ENCODE results near the gene XCR1. TPM values are rescaled to one million over a fixed set of nuclear protein-coding genes. Genes with fewer than 3 reads are reported as not detected.

XCR1 gene
- total and polyA plus RNA-seq, 2 experiments from 2014 or later = not detected

DNA sequence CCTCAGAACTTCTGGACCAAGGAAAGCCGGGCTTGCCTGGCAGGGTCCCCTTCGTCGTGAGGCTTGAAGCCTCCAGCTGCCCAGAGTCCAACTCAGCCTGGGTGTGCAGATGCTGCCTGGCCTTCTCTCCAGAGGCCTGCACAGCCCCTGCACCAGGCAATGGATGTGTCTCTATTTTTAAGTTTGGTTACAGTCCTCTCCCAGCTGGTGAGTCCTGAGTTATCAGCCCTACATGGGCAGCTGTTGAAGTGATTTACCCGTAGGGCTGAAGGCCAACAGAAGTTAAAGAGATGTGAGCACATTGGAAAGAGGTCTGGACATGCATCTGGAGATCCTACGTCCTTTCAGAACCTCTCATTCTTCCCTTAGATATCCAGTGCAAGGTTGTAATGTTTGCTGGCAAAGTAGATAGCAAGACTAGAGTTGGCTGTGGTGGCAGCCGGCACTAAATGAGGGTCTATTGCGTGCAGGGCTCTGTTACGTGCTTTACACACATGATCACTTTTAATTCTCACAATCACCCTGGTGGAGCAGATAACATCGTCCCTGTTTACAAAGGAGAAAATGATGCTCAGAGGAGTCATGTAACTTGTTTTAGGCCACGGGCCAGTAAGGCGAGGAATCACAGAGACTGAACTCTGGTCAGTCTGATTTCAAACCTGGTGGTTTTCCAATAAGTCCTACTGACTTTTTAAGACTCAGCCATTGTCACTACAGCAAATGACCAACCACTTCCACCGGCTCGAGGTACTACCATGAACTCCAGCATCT is 41.6 kb downstream of the XCR1 start:
- H3K27ac Mint-ChIP-seq = no peak overlapping the region
- no peak overlapping the region for H3K4me3 Mint-ChIP-seq
- H3K4me3 ChIP-seq = no peak overlapping the region
- no peak overlapping the region for H2AFZ ChIP-seq
- H3K27me3 Mint-ChIP-seq (ENCODE audit: insufficient read depth, low read depth, poor library complexity) = peaks cover 6% of the 10 kb centered on the region
- DNase-seq (ENCODE audit: low spot score) = no peak
- H3F3A ChIP-seq (replicated peaks; ENCODE audit: low read depth) = no peaks in the 10 kb centered on the region
- H3K4me2 ChIP-seq = no peak overlapping the region
- H3K36me3 Mint-ChIP-seq (ENCODE audit: low read depth) = peaks cover 24% of the 10 kb centered on the region
- H3K4me1 ChIP-seq (ENCODE audit: insufficient read depth) = peaks cover 7% of the 10 kb centered on the region; the same call in 1 of the 2 replicates
- no peaks in the 10 kb centered on the region for H3K27me3 ChIP-seq (ENCODE audit: insufficient read depth)
- H3K27ac ChIP-seq (ENCODE audit: low read depth) = no peak overlapping the region
- TF ChIP-seq, protein P1, sequence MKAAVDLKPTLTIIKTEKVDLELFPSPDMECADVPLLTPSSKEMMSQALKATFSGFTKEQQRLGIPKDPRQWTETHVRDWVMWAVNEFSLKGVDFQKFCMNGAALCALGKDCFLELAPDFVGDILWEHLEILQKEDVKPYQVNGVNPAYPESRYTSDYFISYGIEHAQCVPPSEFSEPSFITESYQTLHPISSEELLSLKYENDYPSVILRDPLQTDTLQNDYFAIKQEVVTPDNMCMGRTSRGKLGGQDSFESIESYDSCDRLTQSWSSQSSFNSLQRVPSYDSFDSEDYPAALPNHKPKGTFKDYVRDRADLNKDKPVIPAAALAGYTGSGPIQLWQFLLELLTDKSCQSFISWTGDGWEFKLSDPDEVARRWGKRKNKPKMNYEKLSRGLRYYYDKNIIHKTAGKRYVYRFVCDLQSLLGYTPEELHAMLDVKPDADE (IDR thresholded peaks at IDR 0.05) = no peak
- TF ChIP-seq POLR2AphosphoS5 (IDR thresholded peaks at IDR 0.05; ENCODE audit: low read depth) (no peak), NANOG (IDR thresholded peaks at IDR 0.05; ENCODE audit: borderline replicate concordance) (no peak), ZNF114 (CRISPR knock-in tag; IDR thresholded peaks at IDR 0.05) (no peak), CREB1 (CRISPR knock-in tag; IDR thresholded peaks at IDR 0.05; ENCODE audit: low read depth) (no peak), EZH2phosphoT487 (IDR thresholded peaks at IDR 0.05; ENCODE audit: unreplicated experiment) (no peak)
- TF ChIP-seq, protein P2, sequence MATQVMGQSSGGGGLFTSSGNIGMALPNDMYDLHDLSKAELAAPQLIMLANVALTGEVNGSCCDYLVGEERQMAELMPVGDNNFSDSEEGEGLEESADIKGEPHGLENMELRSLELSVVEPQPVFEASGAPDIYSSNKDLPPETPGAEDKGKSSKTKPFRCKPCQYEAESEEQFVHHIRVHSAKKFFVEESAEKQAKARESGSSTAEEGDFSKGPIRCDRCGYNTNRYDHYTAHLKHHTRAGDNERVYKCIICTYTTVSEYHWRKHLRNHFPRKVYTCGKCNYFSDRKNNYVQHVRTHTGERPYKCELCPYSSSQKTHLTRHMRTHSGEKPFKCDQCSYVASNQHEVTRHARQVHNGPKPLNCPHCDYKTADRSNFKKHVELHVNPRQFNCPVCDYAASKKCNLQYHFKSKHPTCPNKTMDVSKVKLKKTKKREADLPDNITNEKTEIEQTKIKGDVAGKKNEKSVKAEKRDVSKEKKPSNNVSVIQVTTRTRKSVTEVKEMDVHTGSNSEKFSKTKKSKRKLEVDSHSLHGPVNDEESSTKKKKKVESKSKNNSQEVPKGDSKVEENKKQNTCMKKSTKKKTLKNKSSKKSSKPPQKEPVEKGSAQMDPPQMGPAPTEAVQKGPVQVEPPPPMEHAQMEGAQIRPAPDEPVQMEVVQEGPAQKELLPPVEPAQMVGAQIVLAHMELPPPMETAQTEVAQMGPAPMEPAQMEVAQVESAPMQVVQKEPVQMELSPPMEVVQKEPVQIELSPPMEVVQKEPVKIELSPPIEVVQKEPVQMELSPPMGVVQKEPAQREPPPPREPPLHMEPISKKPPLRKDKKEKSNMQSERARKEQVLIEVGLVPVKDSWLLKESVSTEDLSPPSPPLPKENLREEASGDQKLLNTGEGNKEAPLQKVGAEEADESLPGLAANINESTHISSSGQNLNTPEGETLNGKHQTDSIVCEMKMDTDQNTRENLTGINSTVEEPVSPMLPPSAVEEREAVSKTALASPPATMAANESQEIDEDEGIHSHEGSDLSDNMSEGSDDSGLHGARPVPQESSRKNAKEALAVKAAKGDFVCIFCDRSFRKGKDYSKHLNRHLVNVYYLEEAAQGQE (IDR thresholded peaks at IDR 0.05; ENCODE audit: unreplicated experiment) = no peak
- H3K9me3 Mint-ChIP-seq = no peaks in the 10 kb centered on the region; the same call in 2 of the 3 replicates
- H3K79me2 ChIP-seq (replicated peaks; ENCODE audit: insufficient read depth) = peaks cover 44% of the 10 kb centered on the region
- peaks cover 29% of the 10 kb centered on the region for H3K36me3 ChIP-seq (ENCODE audit: insufficient read depth)
- H4K20me1 ChIP-seq (replicated peaks; ENCODE audit: insufficient read depth) = peaks cover 10% of the 10 kb centered on the region
- no peak for ATAC-seq
- H3K9me2 ChIP-seq (ENCODE audit: insufficient read depth) = no peaks in the 10 kb centered on the region
- H3K4me1 Mint-ChIP-seq = peaks cover 6% of the 10 kb centered on the region

DNA sequence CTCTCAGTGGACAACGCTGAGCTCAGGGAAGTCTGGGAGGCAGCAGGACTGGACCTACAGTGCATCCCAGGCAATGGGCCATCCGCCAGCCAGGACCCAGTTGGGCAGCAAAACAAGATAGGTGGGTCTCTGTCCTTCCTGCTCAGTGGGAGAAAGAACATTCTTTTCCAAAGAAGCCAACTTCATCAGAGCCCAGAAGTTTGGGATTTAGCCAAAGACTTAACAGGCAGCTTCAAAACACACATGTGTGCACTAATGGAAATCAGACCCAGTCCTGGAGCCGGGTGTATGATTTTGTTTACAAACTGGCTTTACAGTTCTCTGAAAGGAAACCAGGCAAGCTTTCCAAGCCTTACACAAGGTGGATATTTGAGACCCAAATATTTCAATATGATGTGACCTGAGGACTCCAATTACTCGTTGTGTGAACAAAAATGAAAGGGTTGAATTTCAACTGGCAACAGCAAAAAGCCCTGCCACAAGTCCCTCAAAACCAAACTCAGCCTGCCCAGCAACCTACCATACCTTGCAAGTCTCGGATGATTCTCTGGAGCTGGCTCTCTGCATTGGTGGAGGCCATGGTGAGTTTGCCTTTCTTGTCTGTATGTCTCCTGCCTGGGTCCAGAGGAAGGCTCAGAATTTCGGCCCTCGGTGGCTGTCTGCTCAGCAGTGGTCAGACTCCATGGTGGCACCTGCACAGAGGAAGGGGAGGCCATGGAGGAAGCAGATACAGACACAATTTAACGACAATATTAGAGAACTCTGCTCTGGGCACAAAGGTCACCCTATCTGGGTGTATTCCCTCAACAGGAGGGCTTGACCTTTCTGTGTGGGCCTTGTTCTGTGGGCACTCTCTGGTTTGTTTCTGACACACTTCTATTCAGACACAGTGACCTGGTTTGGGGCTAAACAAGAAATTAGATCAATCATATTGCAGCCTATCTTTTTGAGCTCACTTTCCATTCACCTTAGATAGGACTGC is 42.7 kb downstream of the XCR1 start:
- Histone ChIP-seq H3K27ac (ENCODE audit: low read depth) (no peak overlapping the region), H3F3A (replicated peaks; ENCODE audit: low read depth) (no peaks in the 10 kb centered on the region), H4K20me1 (replicated peaks; ENCODE audit: insufficient read depth) (peaks cover 10% of the 10 kb centered on the region), H3K79me2 (replicated peaks; ENCODE audit: insufficient read depth) (peaks cover 35% of the 10 kb centered on the region), H3K4me2 (no peak overlapping the region), H3K4me3 (no peak overlapping the region), H3K36me3 (ENCODE audit: insufficient read depth) (peaks cover 37% of the 10 kb centered on the region), H3K27me3 (ENCODE audit: insufficient read depth) (no peaks in the 10 kb centered on the region), H3K4me1 (ENCODE audit: insufficient read depth) (peaks cover 7% of the 10 kb centered on the region; the same call in 1 of the 2 replicates), H2AFZ (no peak overlapping the region), H3K9me2 (ENCODE audit: insufficient read depth) (no peaks in the 10 kb centered on the region)
- no peaks in the 10 kb centered on the region; the same call in 2 of the 3 replicates for H3K9me3 Mint-ChIP-seq
- ATAC-seq (no peak), DNase-seq (ENCODE audit: low spot score) (no peak)
- H3K4me1 Mint-ChIP-seq = peaks cover 6% of the 10 kb centered on the region
- H3K4me3 Mint-ChIP-seq = no peak overlapping the region
- no peak for TF ChIP-seq NANOG (IDR thresholded peaks at IDR 0.05; ENCODE audit: borderline replicate concordance)
- TF ChIP-seq, protein P2 (IDR thresholded peaks at IDR 0.05; ENCODE audit: unreplicated experiment) = no peak
- TF ChIP-seq ZNF331 (CRISPR knock-in tag; IDR thresholded peaks at IDR 0.05; ENCODE audit: low read depth) = no peak
- peaks cover 6% of the 10 kb centered on the region for H3K27me3 Mint-ChIP-seq (ENCODE audit: insufficient read depth, low read depth, poor library complexity)
- H3K36me3 Mint-ChIP-seq (ENCODE audit: low read depth) = peaks cover 31% of the 10 kb centered on the region
- H3K27ac Mint-ChIP-seq = no peak overlapping the region
